Pulmonary artery endothelial cell (primary cell): Measurements from ENCODE around the gene DIO1. TPM values are rescaled to one million over a fixed set of nuclear protein-coding genes. Genes with fewer than 3 reads are reported as not detected.

ENCODE experiments used
- DNase-seq: peaks from one replicate; pipeline ENCODE4 v3.0.0-alpha.2; 2011; ENCODE audit warnings: low read depth, low spot score
- total RNA-seq: library from RNA; depleted of rRNA; stranded (reverse); fragments of >200 nt; gene quantifications from 2 replicates; pipeline ENCODE4 v1.2.3, GENCODE V29; 2014

Gene DIO1
- total RNA-seq, 1 donor from 2014 or later, result not detected

- no peak for DNase-seq
Measured at GRCh38 chr1:53942127-53942957, 48.4 kb downstream of the DIO1 start.

- DNase-seq, result no peak
Measured at GRCh38 chr1:53943090-53943489, 49.1 kb downstream of the DIO1 start.

- DNase-seq, result no peak
Measured at GRCh38 chr1:53943490-53944043, 49.6 kb downstream of the DIO1 start.

GRCh38 chr1:53944469-53945182, 50.6 kb downstream of the DIO1 start:
- no peak for DNase-seq

- no peak for DNase-seq
Measured at GRCh38 chr1:53945183-53945432, 51.1 kb downstream of the DIO1 start.

GRCh38 chr1:53945433-53946251, 51.7 kb downstream of the DIO1 start, which contains the start of gene IFT25:
Gene IFT25, minus strand, starts transcription at chr1:53945699. Its CDS starts 5,617 bp downstream, at chr1:53940082.
- peak; percentile 71 for DNase-seq

- DNase-seq, result no peak
Measured at GRCh38 chr1:53946252-53947171, 52.5 kb downstream of the DIO1 start, which contains the start of gene LRRC42. Gene LRRC42, plus strand, starts transcription at chr1:53946350. Its CDS starts 5,650 bp downstream, at chr1:53952000.

GRCh38 chr1:53947172-53947907, 53.4 kb downstream of the DIO1 start:
- DNase-seq, result no peak

GRCh38 chr1:53948291-53948690, 54.3 kb downstream of the DIO1 start:
- no peak for DNase-seq

- no peak for DNase-seq
Measured at GRCh38 chr1:53949023-53949990, 55.3 kb downstream of the DIO1 start.

- no peak for DNase-seq
Measured at GRCh38 chr1:53951697-53952096, 57.7 kb downstream of the DIO1 start.

- no peak for DNase-seq
Measured at GRCh38 chr1:53954128-53954527, 60.1 kb downstream of the DIO1 start.

GRCh38 chr1:53956308-53957168, 62.6 kb downstream of the DIO1 start:
- no peak for DNase-seq

- DNase-seq, result no peak
Measured at GRCh38 chr1:53957194-53957818, 63.3 kb downstream of the DIO1 start.

- no peak for DNase-seq
Measured at GRCh38 chr1:53959664-53960250, 65.8 kb downstream of the DIO1 start.
